ENCODE data around the gene KLF3.

- TF ChIP-seq EZH2 (IDR thresholded peaks at IDR 0.05) (no peak), CTCF (IDR thresholded peaks at IDR 0.05) (no peak), EZH2phosphoT487 (IDR thresholded peaks at IDR 0.05) (no peak)
These were observed 76.3 kb downstream of the KLF3 start for GRCh38 chr4:38740303-38740702.

Measured in neural progenitor cell (in vitro differentiated cells).